ENCODE measurements around the gene UQCRC2.
"Not testable (repeated sequence)": the region's sequence is repeated elsewhere in the genome, so short reads cannot be mapped to it uniquely, and the experiment has no call there.

The UQCRC2 gene

GRCh38 chr16:22014271-22014873 is 61.2 kb downstream of the UQCRC2 start:
- no peak overlapping the region for H3K27ac ChIP-seq
- no peak overlapping the region for H3K4me3 ChIP-seq (ENCODE audit: low read depth, low read length)
- no peaks in the 10 kb centered on the region for H3K27me3 ChIP-seq (ENCODE audit: control insufficient read depth, insufficient read depth, low read length)
- no peak for TF ChIP-seq CTCF (IDR thresholded peaks at IDR 0.05)
- no peaks in the 10 kb centered on the region for H3K9me3 ChIP-seq (ENCODE audit: control insufficient read depth, low read length)
- H2AFZ ChIP-seq = no peak overlapping the region
- H3K79me2 ChIP-seq = peaks cover 10% of the 10 kb centered on the region
- H3K36me3 ChIP-seq (ENCODE audit: control insufficient read depth, insufficient read depth, low read length) = no peaks in the 10 kb centered on the region
- no peak overlapping the region for H3K4me2 ChIP-seq (ENCODE audit: low read length)
- no peaks in the 10 kb centered on the region for H3K4me1 ChIP-seq
- no peak overlapping the region for H3K9ac ChIP-seq

- Histone ChIP-seq H3K9ac (no peak overlapping the region), H3K79me2 (peaks cover 6% of the 10 kb centered on the region), H3K4me2 (ENCODE audit: low read length) (no peak overlapping the region), H3K4me1 (no peaks in the 10 kb centered on the region), H3K27ac (no peak overlapping the region), H3K9me3 (ENCODE audit: control insufficient read depth, low read length) (no peaks in the 10 kb centered on the region), H3K36me3 (ENCODE audit: control insufficient read depth, insufficient read depth, low read length) (no peaks in the 10 kb centered on the region), H3K4me3 (ENCODE audit: low read depth, low read length) (no peak overlapping the region), H3K27me3 (ENCODE audit: control insufficient read depth, insufficient read depth, low read length) (no peaks in the 10 kb centered on the region), H2AFZ (no peak overlapping the region)
- no peak for TF ChIP-seq CTCF (IDR thresholded peaks at IDR 0.05)
Measured at GRCh38 chr16:22016927-22017326, 63.8 kb downstream of the UQCRC2 start.

GRCh38 chr16:22018559-22018958 is 65.4 kb downstream of the UQCRC2 start:
- Histone ChIP-seq H3K4me1 (no peaks in the 10 kb centered on the region), H3K27me3 (ENCODE audit: control insufficient read depth, insufficient read depth, low read length) (no peaks in the 10 kb centered on the region), H3K9ac (no peak overlapping the region), H3K36me3 (ENCODE audit: control insufficient read depth, insufficient read depth, low read length) (no peaks in the 10 kb centered on the region), H2AFZ (no peak overlapping the region), H3K4me2 (ENCODE audit: low read length) (no peak overlapping the region), H3K27ac (no peak overlapping the region), H3K9me3 (ENCODE audit: control insufficient read depth, low read length) (no peaks in the 10 kb centered on the region), H3K4me3 (ENCODE audit: low read depth, low read length) (no peak overlapping the region), H3K79me2 (peaks cover 6% of the 10 kb centered on the region)
- no peak for TF ChIP-seq CTCF (IDR thresholded peaks at IDR 0.05)

GRCh38 chr16:22022151-22022550 is 69.0 kb downstream of the UQCRC2 start:
- Histone ChIP-seq H3K9me3 (ENCODE audit: control insufficient read depth, low read length) (no peaks in the 10 kb centered on the region), H3K9ac (no peak overlapping the region), H3K4me3 (ENCODE audit: low read depth, low read length) (no peak overlapping the region), H3K27ac (no peak overlapping the region), H3K4me1 (peaks cover under 1% of the 10 kb centered on the region), H2AFZ (no peak overlapping the region), H3K4me2 (ENCODE audit: low read length) (no peak overlapping the region), H3K79me2 (peaks cover 13% of the 10 kb centered on the region), H3K27me3 (ENCODE audit: control insufficient read depth, insufficient read depth, low read length) (no peaks in the 10 kb centered on the region), H3K36me3 (ENCODE audit: control insufficient read depth, insufficient read depth, low read length) (no peaks in the 10 kb centered on the region)
- no peak for TF ChIP-seq CTCF (IDR thresholded peaks at IDR 0.05)

- peaks cover 4% of the 10 kb centered on the region for H3K4me1 ChIP-seq
- H3K27ac ChIP-seq = no peak overlapping the region
- H3K4me2 ChIP-seq (ENCODE audit: low read length) = no peak overlapping the region
- H3K9me3 ChIP-seq (ENCODE audit: control insufficient read depth, low read length) = no peaks in the 10 kb centered on the region
- peaks cover 13% of the 10 kb centered on the region for H3K79me2 ChIP-seq
- no peaks in the 10 kb centered on the region for H3K36me3 ChIP-seq (ENCODE audit: control insufficient read depth, insufficient read depth, low read length)
- H2AFZ ChIP-seq = no peak overlapping the region
- H3K9ac ChIP-seq = no peak overlapping the region
- no peak overlapping the region for H3K4me3 ChIP-seq (ENCODE audit: low read depth, low read length)
- no peak for TF ChIP-seq CTCF (IDR thresholded peaks at IDR 0.05)
- no peaks in the 10 kb centered on the region for H3K27me3 ChIP-seq (ENCODE audit: control insufficient read depth, insufficient read depth, low read length)
Measured at GRCh38 chr16:22023505-22023904, 70.3 kb downstream of the UQCRC2 start.

- H3K4me1 ChIP-seq; H3K36me3 ChIP-seq (ENCODE audit: control insufficient read depth, insufficient read depth, low read length); H3K27ac ChIP-seq; H3K27me3 ChIP-seq (ENCODE audit: control insufficient read depth, insufficient read depth, low read length); H2AFZ ChIP-seq; H3K9me3 ChIP-seq (ENCODE audit: control insufficient read depth, low read length); H3K4me3 ChIP-seq (ENCODE audit: low read depth, low read length); H3K9ac ChIP-seq; H3K4me2 ChIP-seq (ENCODE audit: low read length): not testable (repeated sequence)
- peaks cover 19% of the 10 kb centered on the region for H3K79me2 ChIP-seq
Measured at GRCh38 chr16:22024785-22025184, 71.6 kb downstream of the UQCRC2 start.

All from parathyroid adenoma (tissue), 2 donors.